GM21576 (cell line): ENCODE results near the gene HEATR9.

Experiments used
- ATAC-seq: cut with Tn5 transposase; IDR thresholded peaks from one replicate; pipeline ENCODE4 v1.9.1; 2021; ENCODE audit warnings: mild to moderate bottlenecking, moderate library complexity; ENCODE audit not compliant: unreplicated experiment

Gene HEATR9

DNA sequence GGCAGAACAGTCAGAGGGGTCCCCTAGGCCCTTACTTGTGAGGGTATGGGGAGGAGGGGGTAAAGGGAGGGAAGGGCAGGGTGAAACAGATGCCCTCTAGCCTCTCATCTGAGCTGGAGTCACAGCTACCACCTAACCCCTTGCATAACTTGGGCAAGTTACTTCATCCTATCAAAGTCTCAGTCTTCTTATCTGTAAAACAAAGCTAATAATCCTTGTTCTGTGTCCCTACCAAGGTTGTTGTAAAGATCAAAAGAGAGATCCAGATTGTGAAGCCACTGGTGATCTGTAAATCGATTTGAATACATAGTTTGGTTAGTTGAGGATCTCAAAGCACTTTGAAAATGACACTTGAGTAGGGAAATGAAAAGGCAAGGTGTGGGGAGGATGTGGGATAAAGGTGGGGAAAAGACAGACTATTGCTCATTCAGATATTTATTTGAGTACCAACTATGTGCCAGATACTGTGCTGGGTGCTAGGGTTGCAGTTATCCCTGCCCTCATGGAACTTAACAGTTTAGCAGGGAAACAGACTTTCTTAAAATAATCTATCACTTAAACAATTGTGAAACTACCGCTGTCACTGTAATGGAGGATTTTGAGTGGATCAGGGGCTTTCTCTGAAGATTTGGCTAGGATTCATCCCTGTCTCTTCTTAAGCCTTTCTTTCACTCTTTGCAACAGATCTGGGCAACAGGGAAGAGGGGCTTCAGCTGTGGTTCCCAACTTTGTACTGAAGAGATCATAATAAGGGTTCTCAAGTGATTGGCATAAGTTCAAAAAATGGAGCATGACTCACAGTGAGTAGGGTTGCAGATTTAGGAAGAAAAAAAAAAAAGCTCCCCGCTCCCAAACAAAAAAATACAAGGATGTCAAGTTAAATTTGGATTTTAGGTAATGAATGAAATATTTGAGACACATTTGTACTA lies 3.0 kb downstream of the HEATR9 start:
- ATAC-seq, result no peak

DNA sequence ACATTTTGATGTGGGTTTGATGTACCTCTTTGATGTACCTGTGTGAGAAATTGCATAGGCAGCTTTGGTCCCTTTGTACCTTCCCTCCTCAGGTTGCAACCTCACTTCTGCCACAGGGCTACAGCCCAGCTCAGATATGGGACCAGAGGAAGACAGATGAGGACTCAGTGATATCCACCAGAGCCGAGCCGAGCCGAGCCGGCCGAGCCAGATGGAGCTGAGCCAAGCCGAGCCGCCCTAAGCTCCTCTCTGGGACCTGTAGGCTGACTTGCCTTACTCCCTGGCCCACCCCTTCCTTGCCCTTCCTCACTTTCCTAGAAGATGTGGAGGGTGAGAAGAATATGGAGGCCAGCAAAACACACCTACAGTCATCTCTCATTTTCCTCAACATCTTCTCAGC lies 3.8 kb downstream of the HEATR9 start:
- no peak for ATAC-seq

DNA sequence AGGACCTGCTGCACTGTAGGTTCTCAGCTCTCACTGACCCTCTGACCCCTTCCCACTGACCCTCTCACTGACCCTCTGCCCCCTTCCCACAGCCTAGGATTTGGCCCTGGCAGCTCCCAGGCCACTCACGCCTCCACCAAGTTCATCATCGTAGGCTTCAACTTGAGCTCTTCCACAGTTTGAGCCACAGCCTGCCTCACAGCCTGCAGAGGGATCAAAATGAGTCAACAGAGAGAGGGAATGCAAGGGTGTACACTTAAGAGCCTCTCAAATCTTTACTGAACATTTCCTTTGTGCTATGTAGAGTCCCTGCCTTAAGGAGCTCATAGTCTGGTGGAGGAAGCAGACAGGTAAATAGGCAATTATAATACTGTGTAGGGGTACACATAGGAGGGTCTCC lies 12.1 kb downstream of the HEATR9 start:
- no peak for ATAC-seq

- ATAC-seq, result no peak
Measured at GRCh38 chr17:35855965-35856364, 12.7 kb downstream of the HEATR9 start.

- no peak for ATAC-seq
Measured at GRCh38 chr17:35849469-35850348, 19.0 kb downstream of the HEATR9 start.

GRCh38 chr17:35847633-35848373 lies 20.9 kb downstream of the HEATR9 start:
- ATAC-seq, result no peak

DNA sequence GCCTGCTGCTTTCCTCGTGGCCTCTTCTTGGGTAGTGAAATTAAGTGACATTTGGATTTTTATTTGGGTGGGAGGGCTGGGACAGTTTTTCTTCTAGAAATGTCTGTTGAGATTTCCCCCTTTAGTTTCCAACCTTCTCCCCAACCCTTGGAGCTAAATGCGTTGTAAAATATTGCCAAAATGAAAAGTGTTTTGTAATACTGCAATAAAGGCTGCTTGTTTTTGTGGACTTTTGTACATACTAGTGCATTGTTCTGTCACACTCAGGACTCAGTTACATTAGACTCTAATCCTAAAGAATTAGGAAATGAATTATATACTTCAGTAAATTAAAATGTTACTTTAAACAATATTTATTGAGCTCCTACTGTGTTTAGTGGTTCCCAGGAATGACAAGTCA lies 21.7 kb downstream of the HEATR9 start:
- ATAC-seq, result no peak

DNA sequence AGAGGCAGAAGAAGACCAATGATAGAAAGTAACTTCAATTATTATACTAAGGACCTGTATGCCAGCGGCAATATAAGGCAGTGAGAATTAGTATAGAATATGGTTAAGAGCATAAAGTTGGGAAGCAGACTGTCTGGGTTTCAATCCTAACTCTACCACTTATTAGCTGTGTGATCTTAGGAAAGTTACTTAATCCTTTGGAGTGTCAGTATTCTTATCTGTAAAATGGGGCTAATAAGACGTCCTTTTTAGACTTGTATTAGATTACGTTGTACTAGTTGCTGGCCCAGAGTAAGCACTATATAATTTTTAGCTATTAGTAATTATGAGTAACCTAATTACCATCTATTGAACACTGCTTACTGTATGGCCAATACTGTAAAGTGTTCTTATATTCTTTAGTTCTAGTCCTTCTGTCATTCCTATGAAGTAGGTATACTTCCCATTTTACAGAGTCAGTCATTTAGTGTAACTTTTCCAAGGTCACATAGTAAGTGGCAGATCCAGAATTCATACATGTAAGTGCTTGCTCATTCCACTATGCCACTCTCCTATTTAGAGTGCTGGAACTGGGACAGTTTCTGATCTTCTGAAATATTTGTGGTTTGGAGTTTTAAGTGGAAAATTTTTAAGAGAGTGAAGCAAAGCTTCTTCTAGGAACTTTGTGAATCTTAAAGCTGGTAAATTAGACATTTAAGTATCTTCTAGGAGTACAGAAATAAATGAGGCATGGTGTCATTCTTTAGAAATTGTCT lies 22.5 kb downstream of the HEATR9 start:
- no peak for ATAC-seq

- no peak for ATAC-seq
Measured at GRCh38 chr17:35844547-35844946, 24.1 kb downstream of the HEATR9 start.

- no peak for ATAC-seq
Measured at GRCh38 chr17:35843698-35844097, 25.0 kb downstream of the HEATR9 start.

DNA sequence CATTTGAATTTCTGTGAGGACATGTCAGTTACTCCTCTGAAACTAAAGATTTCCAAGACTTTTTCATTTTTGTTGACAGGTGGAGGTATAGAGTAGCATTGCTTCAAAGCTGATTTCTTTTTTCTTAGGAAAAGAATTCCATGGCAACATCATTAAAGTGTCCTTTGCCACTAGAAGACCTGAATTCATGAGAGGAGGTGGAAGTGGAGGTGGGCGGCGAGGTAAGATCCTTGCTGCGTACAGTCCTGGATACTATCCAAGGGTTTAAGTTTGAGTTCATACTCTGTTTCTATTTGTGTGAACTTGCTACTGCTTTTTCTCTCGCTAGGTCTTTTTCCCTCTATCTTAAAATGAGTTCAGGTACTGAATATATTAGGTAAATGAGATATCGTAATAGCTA lies 26.5 kb downstream of the HEATR9 start:
- ATAC-seq, result no peak

- ATAC-seq, result no peak
Measured at GRCh38 chr17:35841505-35841904, 27.2 kb downstream of the HEATR9 start.

DNA sequence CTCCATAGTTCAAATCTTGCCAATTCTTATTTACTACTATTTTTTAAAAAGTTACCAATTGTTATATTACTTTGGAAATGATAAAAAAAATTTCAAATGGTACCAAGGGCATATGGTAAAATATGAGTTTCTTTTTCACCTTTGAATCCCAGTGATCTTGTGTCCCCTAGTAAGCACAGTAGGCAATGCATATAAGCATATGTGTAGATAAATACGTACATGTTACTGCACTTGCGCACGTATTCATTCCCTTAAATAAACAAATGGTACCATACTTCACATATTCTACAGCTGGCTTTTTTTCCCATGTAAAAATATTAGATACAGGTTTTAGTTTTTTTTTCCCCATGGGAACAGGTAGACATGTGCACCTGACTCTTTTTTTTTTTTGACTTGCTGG lies 27.6 kb downstream of the HEATR9 start:
- no peak for ATAC-seq

- ATAC-seq, result no peak
Measured at GRCh38 chr17:35825206-35825605, 43.5 kb downstream of the HEATR9 start.

DNA sequence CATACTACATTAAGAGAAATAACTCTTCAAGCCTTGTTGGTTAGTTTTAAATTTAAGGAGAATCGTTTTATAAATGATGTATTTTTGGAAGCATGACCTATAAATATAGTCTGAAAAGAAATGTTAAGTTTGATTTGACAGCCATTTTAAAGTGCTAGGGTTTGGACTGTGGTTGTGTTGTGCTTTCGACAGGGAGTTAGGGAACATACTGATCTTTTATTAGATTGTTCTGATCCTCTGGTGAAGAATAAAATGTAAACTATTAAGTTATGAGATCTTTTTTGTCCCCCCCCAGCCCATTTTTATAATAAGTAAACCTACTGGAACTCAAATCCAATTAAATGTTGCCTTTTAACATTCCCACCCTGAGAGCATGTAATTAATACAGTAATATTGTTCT lies 47.4 kb downstream of the HEATR9 start:
- no peak for ATAC-seq

DNA sequence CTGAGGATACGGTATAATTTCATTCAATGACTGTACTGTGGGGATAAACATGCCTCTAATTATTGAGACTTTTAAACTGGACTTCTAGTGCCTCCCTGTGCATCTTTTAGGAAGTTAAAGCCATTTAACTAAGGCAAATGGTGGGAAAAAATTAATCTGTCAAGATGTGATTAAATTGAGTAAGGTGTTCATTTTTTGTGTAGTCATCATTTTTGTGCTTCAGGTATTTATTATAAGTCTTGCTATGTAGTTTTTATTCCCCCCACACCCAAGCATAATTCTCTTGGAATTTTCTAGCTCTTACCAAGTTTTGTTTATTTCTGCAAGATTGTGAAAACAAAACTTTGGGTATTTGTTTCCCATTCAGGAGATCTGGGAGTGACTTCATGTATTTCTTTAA lies 49.2 kb downstream of the HEATR9 start:
- no peak for ATAC-seq

- ATAC-seq, result no peak
Measured at GRCh38 chr17:35817196-35817595, 51.5 kb downstream of the HEATR9 start.

GRCh38 chr17:35816723-35817122 lies 52.0 kb downstream of the HEATR9 start:
- no peak for ATAC-seq

GRCh38 chr17:35812456-35812855 lies 56.2 kb downstream of the HEATR9 start:
- ATAC-seq, result no peak

GRCh38 chr17:35811759-35812158 lies 56.9 kb downstream of the HEATR9 start:
- ATAC-seq, result no peak
